C4-2B (cell line): Measurements from ENCODE around the gene MAFG.

Source experiments
- ZFX ChIP-seq: fragments of 450-650 bp; IDR thresholded peaks from 2 replicates; pipeline ENCODE4 v1.6.1; 2017
- TF ChIP-seq, protein P1 (sequence below): fragments of 450-650 bp; conservative IDR thresholded peaks from 2 replicates; pipeline ENCODE4 v1.5.1; 2017; ENCODE audit warnings: mild to moderate bottlenecking

DNA sequence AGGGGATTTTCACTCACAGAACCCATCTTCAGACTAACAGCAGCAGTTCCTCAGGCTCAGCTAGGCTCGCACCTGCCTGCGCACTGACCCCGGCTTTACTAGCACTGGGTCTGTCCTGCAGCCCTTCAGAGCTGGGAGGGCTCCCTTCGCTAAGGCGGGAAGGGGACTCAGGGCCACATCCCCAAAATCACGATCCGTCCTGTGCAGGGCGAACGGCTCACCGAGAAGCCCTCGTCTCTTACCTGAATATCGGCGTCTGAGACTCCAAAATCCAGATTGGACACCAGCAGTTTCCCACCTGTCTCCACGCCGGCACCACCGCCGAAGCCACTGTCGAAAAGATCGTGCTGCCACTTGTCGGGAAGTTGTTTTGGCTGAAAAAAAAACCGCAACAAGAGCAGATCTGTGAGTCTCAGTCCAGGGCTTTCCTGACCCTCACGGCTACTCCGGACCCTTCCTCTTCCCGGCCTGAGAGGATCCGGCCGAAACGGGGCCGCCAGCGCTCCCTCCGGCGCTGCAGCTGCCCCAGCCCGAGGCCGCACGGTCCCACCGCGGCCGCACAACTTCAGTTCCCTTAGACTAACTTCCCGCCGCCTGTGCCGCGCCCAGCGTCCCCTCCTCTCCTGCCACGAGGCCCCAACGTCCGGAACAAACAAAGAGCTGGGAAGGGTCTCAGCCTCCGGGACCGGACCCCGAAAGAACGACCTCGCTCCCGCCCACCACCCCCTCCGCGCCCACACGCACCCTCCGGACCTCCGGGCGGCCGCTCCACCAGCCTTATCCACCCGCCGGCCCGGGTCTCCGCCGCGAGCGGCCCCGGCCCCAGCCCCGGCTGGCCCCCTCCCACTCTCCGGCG lies 36.9 kb downstream of the MAFG start:
- TF ChIP-seq, protein P1, sequence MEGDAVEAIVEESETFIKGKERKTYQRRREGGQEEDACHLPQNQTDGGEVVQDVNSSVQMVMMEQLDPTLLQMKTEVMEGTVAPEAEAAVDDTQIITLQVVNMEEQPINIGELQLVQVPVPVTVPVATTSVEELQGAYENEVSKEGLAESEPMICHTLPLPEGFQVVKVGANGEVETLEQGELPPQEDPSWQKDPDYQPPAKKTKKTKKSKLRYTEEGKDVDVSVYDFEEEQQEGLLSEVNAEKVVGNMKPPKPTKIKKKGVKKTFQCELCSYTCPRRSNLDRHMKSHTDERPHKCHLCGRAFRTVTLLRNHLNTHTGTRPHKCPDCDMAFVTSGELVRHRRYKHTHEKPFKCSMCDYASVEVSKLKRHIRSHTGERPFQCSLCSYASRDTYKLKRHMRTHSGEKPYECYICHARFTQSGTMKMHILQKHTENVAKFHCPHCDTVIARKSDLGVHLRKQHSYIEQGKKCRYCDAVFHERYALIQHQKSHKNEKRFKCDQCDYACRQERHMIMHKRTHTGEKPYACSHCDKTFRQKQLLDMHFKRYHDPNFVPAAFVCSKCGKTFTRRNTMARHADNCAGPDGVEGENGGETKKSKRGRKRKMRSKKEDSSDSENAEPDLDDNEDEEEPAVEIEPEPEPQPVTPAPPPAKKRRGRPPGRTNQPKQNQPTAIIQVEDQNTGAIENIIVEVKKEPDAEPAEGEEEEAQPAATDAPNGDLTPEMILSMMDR = no peak
- TF ChIP-seq ZFX = no peak
